Omental fat pad (tissue), 4 donors: ENCODE data around the gene PFAS. TPM values are rescaled to one million over a fixed set of nuclear protein-coding genes. Genes with fewer than 3 reads are reported as not detected.

Experiments used
- ATAC-seq: fragments of 150-250 bp; one replicate; pipeline ENCODE4 v1.9.1; 2016; ENCODE audit warnings: mild to moderate bottlenecking, moderate library complexity; ENCODE audit not compliant: low FRiP score
- DNase-seq: peaks from one replicate; pipeline ENCODE4 v3.0.0-alpha.2; 2019; ENCODE audit warnings: low spot score
- CTCF ChIP-seq, 3 donors: fragments of 450-650 bp; IDR thresholded peaks; one replicate each; pipeline ENCODE4 v1.5.1; 2016 to 2017; ENCODE audit warnings: antibody characterized with exemption in 3 of 3, mild to moderate bottlenecking in 3 of 3, moderate library complexity in 2 of 3
- total RNA-seq, 4 donors: library from RNA; depleted of rRNA; stranded (reverse); fragments of >200 nt; gene quantifications; one replicate each; pipeline ENCODE4 v1.1.0, GENCODE V29; 2016

Gene PFAS
- total RNA-seq, 4 donors from 2014 or later, result 12.9 to 27.7 (median 19.8) TPM

- DNase-seq (no peak), ATAC-seq (no peak)
- no peak for TF ChIP-seq CTCF (IDR thresholded peaks at IDR 0.05)
Observed at GRCh38 chr17:8292639-8293395, 43.7 kb downstream of the PFAS start.

GRCh38 chr17:8294361-8294760 is 45.3 kb downstream of the PFAS start:
- DNase-seq (no peak), ATAC-seq (no peak)
- no peak for TF ChIP-seq CTCF (IDR thresholded peaks at IDR 0.05)

- TF ChIP-seq CTCF (IDR thresholded peaks at IDR 0.05), result no peak
- DNase-seq (no peak), ATAC-seq (peak; percentile 9)
Observed at GRCh38 chr17:8294814-8295316, 45.8 kb downstream of the PFAS start.

GRCh38 chr17:8300226-8300625 is 51.1 kb downstream of the PFAS start:
- DNase-seq (no peak), ATAC-seq (no peak)
- TF ChIP-seq CTCF (IDR thresholded peaks at IDR 0.05), result no peak

- ATAC-seq (peak; percentile 84), DNase-seq (no peak)
- peak in 1 of 3 donors; percentile 86 for TF ChIP-seq CTCF (IDR thresholded peaks at IDR 0.05)
Observed at GRCh38 chr17:8300627-8301242, 51.6 kb downstream of the PFAS start.

GRCh38 chr17:8310601-8311123 is 61.6 kb downstream of the PFAS start:
- no peak for ATAC-seq
- TF ChIP-seq CTCF (IDR thresholded peaks at IDR 0.05), result no peak

More at GRCh38 chr17:8310601-8311123, 61.6 kb downstream of the PFAS start:
- DNase-seq, result no peak
